Skin epidermis (tissue), 12 donors: ENCODE data around the gene AGMAT.

Experiments used
- H3K27ac ChIP-seq, 21 experiments: fragments of 200-600 bp; sonication (generic) in 11 of 21; one replicate each; pipeline ENCODE4 v1.5.0; 2020; ENCODE audit warnings: mild to moderate bottlenecking in 3 of 21, inconsistent platforms in 2 of 21, moderate library complexity in 2 of 21
- H3K4me3 ChIP-seq, 7 experiments: fragments of 200-600 bp; sonication (generic) in 2 of 7; one replicate each; pipeline ENCODE4 v1.5.0; 2020; ENCODE audit warnings: inconsistent platforms in 2 of 7, mild to moderate bottlenecking in 2 of 7, moderate library complexity in 1 of 7

Gene AGMAT

GRCh38 chr1:15571266-15571665, 13.6 kb downstream of the AGMAT start:
- no peak overlapping the region for H3K4me3 ChIP-seq
- H3K27ac ChIP-seq = no peak overlapping the region

- Histone ChIP-seq H3K27ac (no peak overlapping the region), H3K4me3 (no peak overlapping the region)
These were observed 14.0 kb downstream of the AGMAT start for GRCh38 chr1:15570861-15571260.

GRCh38 chr1:15568387-15569073, 16.3 kb downstream of the AGMAT start:
- H3K4me3 ChIP-seq = no peak overlapping the region
- no peak overlapping the region for H3K27ac ChIP-seq

GRCh38 chr1:15559189-15559810, 25.6 kb downstream of the AGMAT start:
- H3K27ac ChIP-seq = peak overlapping the region in 1 of 21 experiments; percentile 15

GRCh38 chr1:15558516-15558915, 26.3 kb downstream of the AGMAT start:
- peak overlapping the region in 1 of 21 experiments; percentile 15 for H3K27ac ChIP-seq

More at GRCh38 chr1:15559189-15559810, 25.6 kb downstream of the AGMAT start:
- no peak overlapping the region for H3K4me3 ChIP-seq

GRCh38 chr1:15557594-15557993, 27.3 kb downstream of the AGMAT start:
- H3K4me3 ChIP-seq = no peak overlapping the region
- H3K27ac ChIP-seq = no peak overlapping the region

More at GRCh38 chr1:15558516-15558915, 26.3 kb downstream of the AGMAT start:
- no peak overlapping the region for H3K4me3 ChIP-seq

GRCh38 chr1:15557008-15557407, 27.8 kb downstream of the AGMAT start:
- no peak overlapping the region for H3K27ac ChIP-seq
- no peak overlapping the region for H3K4me3 ChIP-seq

GRCh38 chr1:15550573-15550972, 34.3 kb downstream of the AGMAT start:
- Histone ChIP-seq H3K27ac (no peak overlapping the region), H3K4me3 (no peak overlapping the region)

- H3K4me3 ChIP-seq = no peak overlapping the region
- H3K27ac ChIP-seq = no peak overlapping the region
These were observed 38.2 kb downstream of the AGMAT start for GRCh38 chr1:15546641-15547040.

- Histone ChIP-seq H3K27ac (no peak overlapping the region), H3K4me3 (no peak overlapping the region)
These were observed 41.0 kb downstream of the AGMAT start for GRCh38 chr1:15543589-15544568.

- H3K4me3 ChIP-seq = no peak overlapping the region
- H3K27ac ChIP-seq = no peak overlapping the region
These were observed 41.6 kb downstream of the AGMAT start for GRCh38 chr1:15543251-15543588.

GRCh38 chr1:15542388-15543250, 42.2 kb downstream of the AGMAT start:
- no peak overlapping the region for H3K4me3 ChIP-seq
- H3K27ac ChIP-seq = no peak overlapping the region

- Histone ChIP-seq H3K4me3 (no peak overlapping the region), H3K27ac (no peak overlapping the region)
These were observed 43.5 kb downstream of the AGMAT start for GRCh38 chr1:15541231-15541792.

- Histone ChIP-seq H3K4me3 (no peak overlapping the region), H3K27ac (no peak overlapping the region)
These were observed 44.7 kb downstream of the AGMAT start for GRCh38 chr1:15540186-15540585.

GRCh38 chr1:15538771-15539170, 46.1 kb downstream of the AGMAT start:
- Histone ChIP-seq H3K4me3 (no peak overlapping the region), H3K27ac (no peak overlapping the region)

GRCh38 chr1:15531682-15532081, 53.2 kb downstream of the AGMAT start:
- H3K4me3 ChIP-seq = no peak overlapping the region
- no peak overlapping the region for H3K27ac ChIP-seq

GRCh38 chr1:15531003-15531402, 53.8 kb downstream of the AGMAT start:
- Histone ChIP-seq H3K4me3 (no peak overlapping the region), H3K27ac (no peak overlapping the region)

- Histone ChIP-seq H3K4me3 (peak within 1 kb of the TSS; percentile 55 to 98 (median 74)), H3K27ac (peak within 1 kb of the TSS; percentile 62 to 99 (median 96))
These were observed 58.1 kb downstream of the AGMAT start, which contains the start of gene DNAJC16 for GRCh38 chr1:15526490-15527339. DNAJC16 (plus strand) TSS chr1:15526848; CDS start chr1:15529106, 2,258 bp downstream.
